Caco-2 (cell line): ENCODE measurements around the gene SDS. TPM values are rescaled to one million over a fixed set of nuclear protein-coding genes. Genes with fewer than 3 reads are reported as not detected.

Experiments
- BruUV-seq: library from RNA; stranded (reverse); fragments of 400-500 nt; replicated peaks from 2 replicates; lab custom pipeline; 2021; lab: Mats Ljungman, UMichigan
- CTCF ChIA-PET: fragments of 300-600 bp; sonication (Branson Sonifier 250); formaldehyde crosslinking; loops from one replicate; lab custom pipeline; 2022; ENCODE audit warnings: antibody characterized with exemption; lab: Charles Lee
- POLR2A ChIA-PET: fragments of 300-600 bp; sonication (Branson Sonifier 250); formaldehyde crosslinking; loops from one replicate; lab custom pipeline; 2022; ENCODE audit warnings: antibody characterized with exemption; lab: Charles Lee
- DNase-seq, 2 experiments: peaks; one replicate each; pipeline versions ENCODE4 v3.0.0 to v3.0.0-alpha.2; 2020 to 2022
- H3K27me3 ChIP-seq: replicated peaks from 2 replicates; pipeline ENCODE4 v1.6.0; 2011; ENCODE audit warnings: low read length; ENCODE audit not compliant: control insufficient read depth, insufficient read depth
- H3K36me3 ChIP-seq: 2 replicates; pipeline ENCODE4 v1.5.1; 2011; ENCODE audit warnings: low read length; ENCODE audit not compliant: control insufficient read depth, insufficient read depth
- H3K4me1 ChIP-seq: fragments of 250-450 bp; sonication (Bioruptor Pico); 2 replicates; pipeline ENCODE4 v1.5.1; 2020; ENCODE audit warnings: mild to moderate bottlenecking
- H3K4me3 ChIP-seq: 2 replicates; pipeline ENCODE4 v1.5.1; 2011; ENCODE audit warnings: low read depth, mild to moderate bottlenecking, control low read depth, low read length
- H3K9me3 ChIP-seq: fragments of 250-450 bp; sonication (Bioruptor Pico); 2 replicates; pipeline ENCODE4 v1.5.1; 2020; ENCODE audit warnings: mild to moderate bottlenecking, moderate library complexity
- H3K27ac Mint-ChIP-seq: one replicate; pipeline ENCODE4 v1.8.0; 2022; ENCODE audit warnings: mixed read lengths; ENCODE audit not compliant: unreplicated experiment
- H3K27me3 Mint-ChIP-seq: one replicate; pipeline ENCODE4 v1.8.0; 2022; ENCODE audit warnings: mixed read lengths; ENCODE audit not compliant: insufficient read depth, unreplicated experiment
- H3K36me3 Mint-ChIP-seq: one replicate; pipeline ENCODE4 v1.8.0; 2022; ENCODE audit warnings: mild to moderate bottlenecking, mixed read lengths; ENCODE audit not compliant: insufficient read depth, unreplicated experiment
- H3K4me1 Mint-ChIP-seq: one replicate; pipeline ENCODE4 v1.8.0; 2022; ENCODE audit warnings: low read depth, mixed read lengths; ENCODE audit not compliant: unreplicated experiment
- H3K4me3 Mint-ChIP-seq: one replicate; pipeline ENCODE4 v1.8.0; 2022; ENCODE audit warnings: mild to moderate bottlenecking, moderate library complexity, mixed read lengths; ENCODE audit not compliant: unreplicated experiment
- H3K9me3 Mint-ChIP-seq: one replicate; pipeline ENCODE4 v1.8.0; 2022; ENCODE audit warnings: mixed read lengths; ENCODE audit not compliant: unreplicated experiment
- CTCF ChIP-seq, 2 experiments: fragments of 200-600 bp in 1 of 2; IDR thresholded peaks; 1 replicate in 1 of 2; 2 replicates in 1 of 2; pipeline versions ENCODE4 v1.5.1 to v1.8.0; 2011 to 2022; ENCODE audit warnings: antibody characterized with exemption in 1 of 2, control low read depth in 1 of 2, inconsistent platforms in 1 of 2, low read depth in 1 of 2, low read length in 1 of 2, mild to moderate bottlenecking in 1 of 2, moderate library complexity in 1 of 2; ENCODE audit not compliant: insufficient read depth in 1 of 2, severe bottlenecking in 1 of 2, unreplicated experiment in 1 of 2
- intact Hi-C: fragments of 100-400 bp; cut with micrococcal nuclease; formaldehyde crosslinking; loops from one replicate; pipeline ENCODE4 v1.10.0; 2022; ENCODE audit not compliant: unreplicated experiment
- total RNA-seq: library from RNA; stranded (reverse); gene quantifications from 2 replicates; pipeline ENCODE4 v1.2.3, GENCODE V29; 2022

Gene SDS
- total RNA-seq, 1 experiment from 2014 or later = not detected

GRCh38 chr12:113347107-113347506 lies 56.6 kb downstream of the SDS start:
- no peak for DNase-seq
- CTCF ChIA-PET = interaction anchor here (0.6 kb wide), 1 partner anchor 12 kb away, joined by 4 read pairs; the partner anchor contains the start of gene SLC8B1
- Mint-ChIP-seq H3K27ac (no peak overlapping the region), H3K27me3 (no peaks in the 10 kb centered on the region), H3K4me1 (no peaks in the 10 kb centered on the region), H3K9me3 (no peaks in the 10 kb centered on the region), H3K36me3 (no peaks in the 10 kb centered on the region), H3K4me3 (no peak overlapping the region)
- Histone ChIP-seq H3K4me1 (no peaks in the 10 kb centered on the region), H3K9me3 (no peaks in the 10 kb centered on the region), H3K4me3 (no peak overlapping the region), H3K36me3 (no peaks in the 10 kb centered on the region), H3K27me3 (no peaks in the 10 kb centered on the region)
- TF ChIP-seq CTCF (IDR thresholded peaks at IDR 0.05; ENCODE audit: insufficient read depth in 1 of 2, low read depth in 1 of 2, low read length in 1 of 2, severe bottlenecking in 1 of 2, unreplicated experiment in 1 of 2) = no peak
- POLR2A ChIA-PET = no interaction called here
- no TSS peak for BruUV-seq
- intact Hi-C loops = no loop called here

- no peaks in the 10 kb centered on the region for H3K27me3 ChIP-seq
- ChIA-PET POLR2A (no interaction called here), CTCF (no interaction called here)
- BruUV-seq = no TSS peak
- Mint-ChIP-seq H3K27ac (no peak overlapping the region), H3K36me3 (no peaks in the 10 kb centered on the region), H3K4me1 (no peaks in the 10 kb centered on the region), H3K9me3 (no peaks in the 10 kb centered on the region), H3K4me3 (no peak overlapping the region), H3K27me3 (no peaks in the 10 kb centered on the region)
- no peak for TF ChIP-seq CTCF (IDR thresholded peaks at IDR 0.05; ENCODE audit: insufficient read depth in 1 of 2, low read depth in 1 of 2, low read length in 1 of 2, severe bottlenecking in 1 of 2, unreplicated experiment in 1 of 2)
- no peaks in the 10 kb centered on the region for H3K36me3 ChIP-seq
- H3K4me3 ChIP-seq = no peak overlapping the region
- no peaks in the 10 kb centered on the region for H3K9me3 ChIP-seq
- no peak for DNase-seq
- intact Hi-C loops = no loop called here
- no peaks in the 10 kb centered on the region for H3K4me1 ChIP-seq
These were observed 57.3 kb downstream of the SDS start for GRCh38 chr12:113346353-113346752.

DNA sequence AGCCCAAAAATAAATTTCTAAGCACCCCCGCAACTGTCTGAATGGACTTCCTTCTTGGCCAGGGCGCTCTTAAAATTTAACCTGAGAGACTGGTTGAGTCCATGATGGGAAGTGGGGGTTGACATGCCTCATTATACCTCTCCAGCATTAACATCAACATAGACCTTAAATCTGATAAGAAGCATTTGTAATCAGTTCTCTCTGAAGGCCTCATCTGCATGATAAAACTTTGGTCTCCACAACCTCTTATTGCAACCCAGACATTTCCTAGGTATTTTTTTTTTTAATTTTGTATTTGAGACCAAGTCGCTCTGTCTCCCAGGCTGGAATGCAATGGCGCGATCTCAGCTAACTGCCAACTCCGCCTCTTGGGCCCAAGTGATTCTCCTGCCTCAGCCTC lies 58.4 kb downstream of the SDS start:
- no peak for TF ChIP-seq CTCF (IDR thresholded peaks at IDR 0.05; ENCODE audit: insufficient read depth in 1 of 2, low read depth in 1 of 2, low read length in 1 of 2, severe bottlenecking in 1 of 2, unreplicated experiment in 1 of 2)
- no peaks in the 10 kb centered on the region for H3K4me1 ChIP-seq
- Mint-ChIP-seq H3K27ac (no peak overlapping the region), H3K4me3 (no peak overlapping the region), H3K27me3 (no peaks in the 10 kb centered on the region), H3K36me3 (no peaks in the 10 kb centered on the region), H3K9me3 (no peaks in the 10 kb centered on the region), H3K4me1 (no peaks in the 10 kb centered on the region)
- POLR2A ChIA-PET = no interaction called here
- no TSS peak for BruUV-seq
- no peaks in the 10 kb centered on the region for H3K36me3 ChIP-seq
- no peak for DNase-seq
- CTCF ChIA-PET = no interaction called here
- intact Hi-C loops = no loop called here
- no peaks in the 10 kb centered on the region for H3K27me3 ChIP-seq
- no peaks in the 10 kb centered on the region for H3K9me3 ChIP-seq
- H3K4me3 ChIP-seq = no peak overlapping the region

Other genes starting within 250 kb of the SDS start
- gene DDX54, start 218.4 kb downstream of the SDS start, total RNA-seq = 101 and 110 TPM in 2 replicates
- gene RITA1, start 218.2 kb downstream of the SDS start, total RNA-seq = 32.7 and 33.6 TPM in 2 replicates
- gene TPCN1, start 182.4 kb downstream of the SDS start, total RNA-seq = 54.4 and 55.9 TPM in 2 replicates
- gene SLC8B1, start 68.8 kb downstream of the SDS start, total RNA-seq = 13.0 and 13.9 TPM in 2 replicates
- 41.1 and 43.1 TPM in 2 replicates for gene PLBD2, start 45.3 kb downstream of the SDS start, total RNA-seq
- 4.0 and 4.5 TPM in 2 replicates for gene SDSL, start 18.5 kb upstream of the SDS start, total RNA-seq
- 0.25 and 0.30 TPM in 2 replicates for gene LHX5, start 68.0 kb upstream of the SDS start, total RNA-seq